Measurements from ENCODE around the gene IQCE.
A peak's percentile ranks its signal among the peaks of the same experiment; 100 is the strongest.

The IQCE gene

GRCh38 chr7:2558629-2559282, at the start of gene IQCE:
IQCE (plus strand) TSS chr7:2558979; CDS start chr7:2559182, 203 bp downstream.
- Histone ChIP-seq H3K27ac (peak within 1 kb of the TSS; percentile 38 to 67), H3K4me3 (peak within 1 kb of the TSS; percentile 86)
- TF ChIP-seq CTCF (IDR thresholded peaks at IDR 0.05), result no peak
- peak; percentile 94 for DNase-seq (ENCODE audit: low spot score)

DNA sequence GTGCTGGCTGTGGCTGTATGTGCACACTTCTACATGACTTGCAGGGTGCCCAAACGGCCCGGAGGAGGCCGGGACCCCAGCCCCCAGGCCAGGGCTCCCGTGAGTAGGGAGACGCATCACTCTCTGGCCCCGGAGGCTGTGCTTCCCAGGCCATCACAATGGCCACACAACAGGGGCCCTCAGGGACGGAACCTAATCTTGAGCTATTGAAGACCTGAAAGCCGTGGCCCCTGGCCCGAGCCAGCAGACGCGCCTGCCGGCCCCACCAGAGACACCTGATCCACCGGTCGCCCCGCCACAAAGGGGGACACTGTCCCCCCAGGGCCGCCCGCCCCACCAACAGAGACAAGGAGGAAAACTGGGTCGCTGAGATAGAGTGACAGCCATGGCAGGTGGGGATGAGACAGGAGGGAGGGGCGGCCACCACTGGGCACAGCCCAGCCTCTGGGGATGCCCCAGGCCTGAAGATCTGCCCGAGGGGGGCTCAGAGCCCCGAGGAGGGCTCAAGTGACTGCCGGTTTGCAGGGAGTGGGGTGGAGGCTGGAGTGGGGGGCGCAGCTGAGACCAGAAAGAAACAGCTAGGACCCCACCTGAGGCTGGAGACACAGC, 49.4 kb upstream of the IQCE start:
- no peak for TF ChIP-seq CTCF (IDR thresholded peaks at IDR 0.05)
- no peak overlapping the region for H3K4me3 ChIP-seq
- peak overlapping the region in 1 of 2 donors; percentile 51 for H3K27ac ChIP-seq
- DNase-seq (ENCODE audit: low spot score), result no peak

GRCh38 chr7:2510130-2510776, 48.5 kb upstream of the IQCE start:
- no peak for DNase-seq (ENCODE audit: low spot score)
- H3K27ac ChIP-seq, result peak overlapping the region in 1 of 2 donors; percentile 40
- TF ChIP-seq CTCF (IDR thresholded peaks at IDR 0.05), result no peak
- no peak overlapping the region for H3K4me3 ChIP-seq

DNA sequence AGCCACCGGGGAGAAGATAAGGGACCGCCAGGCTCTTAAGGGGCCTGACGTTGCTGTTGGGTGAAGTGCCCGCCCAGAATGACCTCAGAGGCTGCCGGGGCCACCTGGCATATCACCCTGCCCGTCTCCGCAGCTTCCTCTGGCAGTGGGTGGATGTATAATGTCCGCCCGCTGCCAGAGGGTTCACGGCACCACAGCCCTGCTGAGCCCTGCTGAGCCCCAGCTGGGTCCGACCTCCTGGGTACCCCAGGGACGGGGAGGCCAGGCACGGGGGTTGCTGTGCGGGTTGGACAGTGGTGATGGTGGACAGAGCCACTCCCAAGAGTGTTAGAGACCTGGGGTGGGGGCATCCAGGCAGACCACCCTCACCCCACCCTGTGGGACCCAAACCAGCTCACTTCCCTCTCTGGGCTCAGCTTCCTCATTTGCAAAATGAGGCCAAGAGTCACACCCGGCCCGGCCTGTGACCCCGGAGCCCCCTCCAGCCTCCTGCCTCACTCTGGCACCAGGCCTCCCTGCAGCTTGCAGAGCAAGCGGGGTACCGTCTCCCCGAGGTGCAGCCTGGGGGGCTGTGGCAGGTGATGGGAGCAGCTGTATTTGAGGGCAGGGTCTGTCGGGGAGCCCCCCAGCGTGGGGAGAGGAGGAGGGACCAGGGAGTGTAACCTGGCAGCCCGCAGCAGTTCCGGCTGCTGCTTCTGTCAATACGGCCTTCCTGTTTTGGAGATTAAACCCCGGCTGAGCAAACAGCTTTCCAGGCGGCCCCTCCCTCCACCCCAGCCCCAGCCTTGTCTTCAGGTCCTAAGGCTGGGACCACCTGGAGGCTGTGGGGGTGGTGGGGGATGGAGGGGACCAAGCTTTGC, 47.6 kb upstream of the IQCE start:
- H3K27ac ChIP-seq, result peak overlapping the region in 1 of 2 donors; percentile 75
- peak overlapping the region; percentile 11 for H3K4me3 ChIP-seq
- DNase-seq (ENCODE audit: low spot score), result no peak
- no peak for TF ChIP-seq CTCF (IDR thresholded peaks at IDR 0.05)

DNA sequence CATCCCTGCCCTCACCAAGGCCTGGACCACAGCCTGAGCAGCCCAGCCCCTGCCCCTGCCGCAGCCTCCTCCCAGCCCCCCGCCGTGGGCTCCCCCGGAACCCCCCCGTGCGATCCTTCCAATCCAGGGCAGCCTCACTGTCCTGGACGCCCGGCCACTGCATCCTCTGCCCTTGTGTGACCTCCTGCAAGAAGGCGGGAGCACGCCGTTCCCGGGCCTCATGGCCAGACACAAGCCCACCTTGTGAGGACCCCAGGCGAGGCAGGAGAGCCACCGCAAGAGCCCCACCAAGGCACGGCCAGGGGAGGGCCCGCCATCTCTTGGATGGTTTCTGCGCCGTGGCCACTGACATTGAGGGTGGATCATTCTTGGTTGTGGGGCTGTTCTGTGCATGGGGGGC, 47.0 kb upstream of the IQCE start:
- H3K4me3 ChIP-seq, result peak overlapping the region; percentile 11
- TF ChIP-seq CTCF (IDR thresholded peaks at IDR 0.05), result no peak
- no peak for DNase-seq (ENCODE audit: low spot score)
- H3K27ac ChIP-seq, result peak overlapping the region in 1 of 2 donors; percentile 75

DNA sequence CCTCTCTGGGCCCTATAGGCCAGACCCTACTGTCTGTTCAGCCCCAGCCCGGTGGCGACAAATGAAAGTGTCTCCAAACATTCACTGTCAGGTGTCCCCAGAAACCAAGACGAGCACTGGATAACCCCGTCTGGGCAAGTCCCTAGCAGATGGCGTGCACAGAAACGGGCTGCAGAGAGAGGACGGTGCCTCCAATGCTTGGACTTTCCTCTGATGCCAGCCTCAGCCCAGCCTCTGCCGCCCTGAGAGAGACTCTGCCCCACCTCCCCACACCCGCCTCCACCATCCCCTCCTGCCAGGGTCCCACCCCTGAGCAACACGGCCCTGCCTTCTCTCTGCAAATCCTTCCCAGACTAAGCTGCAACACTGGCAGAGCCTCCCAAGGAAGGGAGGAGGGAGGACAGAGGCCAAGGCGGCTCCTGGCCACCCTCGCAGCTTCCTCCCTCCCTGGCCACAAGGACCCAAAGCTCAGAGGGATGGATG, 46.6 kb upstream of the IQCE start:
- TF ChIP-seq CTCF (IDR thresholded peaks at IDR 0.05), result no peak
- no peak for DNase-seq (ENCODE audit: low spot score)
- peak overlapping the region; percentile 11 for H3K4me3 ChIP-seq
- H3K27ac ChIP-seq, result peak overlapping the region in 1 of 2 donors; percentile 75
